CD4-positive, alpha-beta T cell (primary cell): ENCODE measurements around the gene SCD5. TPM values are rescaled to one million over a fixed set of nuclear protein-coding genes. Genes with fewer than 3 reads are reported as not detected.

Experiments used
- ATAC-seq: fragments of 200-7000 bp; cut with Tn5 transposase; one replicate; pipeline ENCODE4 v1.10.0; 2022; ENCODE audit warnings: mild to moderate bottlenecking; ENCODE audit not compliant: poor library complexity
- CTCF ChIA-PET: fragments of 350-600 bp; sonication (Branson Sonifier 250); formaldehyde crosslinking; loops from one replicate; lab custom pipeline; 2021; ENCODE audit warnings: antibody characterized with exemption, inconsistent platforms; lab: Charles Lee
- POLR2A ChIA-PET: fragments of 350-600 bp; sonication (Branson Sonifier 250); formaldehyde crosslinking; loops from one replicate; lab custom pipeline; 2021; ENCODE audit warnings: antibody characterized with exemption, inconsistent platforms; lab: Charles Lee
- DNase-seq, 14 experiments: peaks; one replicate each; pipeline ENCODE4 v3.0.0-alpha.2; 2013 to 2020; ENCODE audit warnings: mixed read lengths in 2 of 14
- H3K27ac ChIP-seq, 2 donors: one replicate each; pipeline versions ENCODE4 v1.5.1 to v1.7.0; 2013; ENCODE audit warnings: low read length in 2 of 2, low read depth in 1 of 2, mild to moderate bottlenecking in 1 of 2
- H3K27me3 ChIP-seq, 2 experiments: 1 replicate in 1 of 2; 2 replicates in 1 of 2; pipeline versions ENCODE4 v1.6.1 to v1.7.0; 2013; ENCODE audit warnings: low read length in 2 of 2, control low read depth in 1 of 2, mild to moderate bottlenecking in 1 of 2, moderate library complexity in 1 of 2; ENCODE audit not compliant: insufficient read depth in 2 of 2, control insufficient read depth in 1 of 2
- H3K36me3 ChIP-seq: one replicate; pipeline ENCODE4 v1.6.1; 2013; ENCODE audit warnings: low read length, control low read depth; ENCODE audit not compliant: insufficient read depth
- H3K4me1 ChIP-seq: one replicate; pipeline ENCODE4 v1.6.1; 2013; ENCODE audit warnings: low read length, control low read depth; ENCODE audit not compliant: insufficient read depth
- H3K4me3 ChIP-seq: one replicate; pipeline ENCODE4 v1.5.1; 2013; ENCODE audit warnings: mild to moderate bottlenecking, low read length, moderate library complexity
- H3K9me3 ChIP-seq, 2 experiments: 1 replicate in 1 of 2; 2 replicates in 1 of 2; pipeline versions ENCODE4 v1.6.1 to v1.7.0; 2013; ENCODE audit warnings: low read length in 2 of 2, mild to moderate bottlenecking in 2 of 2, control low read depth in 1 of 2, moderate library complexity in 1 of 2; ENCODE audit not compliant: control insufficient read depth in 1 of 2, insufficient read depth in 1 of 2
- H3K27ac Mint-ChIP-seq: one replicate; pipeline ENCODE4 v1.8.0; 2020; ENCODE audit warnings: mixed read lengths
- H3K27me3 Mint-ChIP-seq: one replicate; pipeline ENCODE4 v1.8.0; 2021; ENCODE audit warnings: mixed read lengths
- H3K36me3 Mint-ChIP-seq: one replicate; pipeline ENCODE4 v1.8.0; 2021; ENCODE audit warnings: low read depth, mixed read lengths
- H3K4me1 Mint-ChIP-seq: one replicate; pipeline ENCODE4 v1.8.0; 2021; ENCODE audit warnings: low read depth, mixed read lengths
- H3K4me3 Mint-ChIP-seq: one replicate; pipeline ENCODE4 v1.8.0; 2020; ENCODE audit warnings: mild to moderate bottlenecking, mixed read lengths
- H3K9me3 Mint-ChIP-seq: one replicate; pipeline ENCODE4 v1.8.0; 2020; ENCODE audit warnings: mixed read lengths
- intact Hi-C, 2 experiments: fragments of 100-400 bp; cut with DNase I in 1 of 2; cut with micrococcal nuclease in 1 of 2; formaldehyde crosslinking; loops; one replicate each; pipeline versions ENCODE4 v1.15.1 to v1.9.0; 2023 to 2025; cut with DNase I, micrococcal nuclease
- total RNA-seq, 174 experiments: library from RNA in 2 of 174; stranded (reverse) in 2 of 174; gene quantifications; one replicate each; pipeline ENCODE4 v1.2.3 and lab custom pipeline; 2021 to 2026
- TF ChIP-seq, protein P1 (sequence below): fragments of 200-600 bp; IDR thresholded peaks from one replicate; pipeline ENCODE4 v1.8.0; 2022; ENCODE audit warnings: antibody characterized with exemption, mild to moderate bottlenecking

Gene SCD5
- total RNA-seq, 2 experiments from 2014 or later, result 0.14 to 0.25 TPM

DNA sequence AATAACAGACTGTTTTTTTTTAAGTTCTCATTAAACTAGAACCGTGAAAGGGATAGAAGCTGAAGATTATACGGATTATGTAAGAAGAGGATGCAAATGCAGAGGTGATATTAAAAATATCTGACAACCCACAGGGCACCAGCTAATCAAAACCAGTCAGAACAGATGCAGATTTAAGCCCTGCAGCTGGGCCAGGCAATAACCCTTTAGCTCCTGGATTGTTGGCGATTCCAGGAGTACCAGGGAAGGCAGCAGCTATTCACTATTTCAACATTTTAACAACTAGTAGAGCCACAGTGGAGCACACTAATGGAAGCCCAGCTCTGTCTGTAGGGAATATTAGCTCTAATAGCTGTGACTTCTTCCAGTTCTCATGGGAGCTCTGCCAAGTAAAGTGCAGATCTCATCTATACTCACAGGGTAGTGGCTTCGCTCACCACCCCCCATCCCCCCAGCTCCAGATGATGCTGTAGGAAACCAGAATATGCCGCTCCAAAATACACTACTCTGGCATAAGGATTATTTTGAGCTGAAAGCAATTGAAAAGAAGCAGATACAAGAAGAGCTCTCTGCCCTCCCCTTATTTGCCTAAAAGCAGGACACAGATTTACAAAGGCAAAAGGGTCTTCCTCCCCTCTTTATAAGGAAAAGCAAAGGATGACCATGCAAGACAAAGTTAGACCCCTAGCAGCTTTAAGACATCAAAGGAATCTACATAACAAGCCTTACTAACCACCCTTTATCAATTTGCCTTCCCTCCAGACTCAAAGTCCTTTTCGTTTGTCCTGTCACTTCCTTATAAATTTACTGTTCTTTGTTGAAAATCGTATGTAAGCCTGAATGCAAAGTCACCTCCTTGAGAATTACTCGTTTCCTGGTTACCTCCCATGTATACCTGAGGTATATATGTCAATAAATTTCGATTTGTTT is 13.7 kb downstream of the SCD5 start:
- TF ChIP-seq, protein P1, sequence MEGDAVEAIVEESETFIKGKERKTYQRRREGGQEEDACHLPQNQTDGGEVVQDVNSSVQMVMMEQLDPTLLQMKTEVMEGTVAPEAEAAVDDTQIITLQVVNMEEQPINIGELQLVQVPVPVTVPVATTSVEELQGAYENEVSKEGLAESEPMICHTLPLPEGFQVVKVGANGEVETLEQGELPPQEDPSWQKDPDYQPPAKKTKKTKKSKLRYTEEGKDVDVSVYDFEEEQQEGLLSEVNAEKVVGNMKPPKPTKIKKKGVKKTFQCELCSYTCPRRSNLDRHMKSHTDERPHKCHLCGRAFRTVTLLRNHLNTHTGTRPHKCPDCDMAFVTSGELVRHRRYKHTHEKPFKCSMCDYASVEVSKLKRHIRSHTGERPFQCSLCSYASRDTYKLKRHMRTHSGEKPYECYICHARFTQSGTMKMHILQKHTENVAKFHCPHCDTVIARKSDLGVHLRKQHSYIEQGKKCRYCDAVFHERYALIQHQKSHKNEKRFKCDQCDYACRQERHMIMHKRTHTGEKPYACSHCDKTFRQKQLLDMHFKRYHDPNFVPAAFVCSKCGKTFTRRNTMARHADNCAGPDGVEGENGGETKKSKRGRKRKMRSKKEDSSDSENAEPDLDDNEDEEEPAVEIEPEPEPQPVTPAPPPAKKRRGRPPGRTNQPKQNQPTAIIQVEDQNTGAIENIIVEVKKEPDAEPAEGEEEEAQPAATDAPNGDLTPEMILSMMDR, result no peak
- Mint-ChIP-seq H3K4me1 (no peaks in the 10 kb centered on the region), H3K27me3 (peaks cover 4% of the 10 kb centered on the region), H3K27ac (no peak overlapping the region), H3K36me3 (no peaks in the 10 kb centered on the region), H3K9me3 (no peaks in the 10 kb centered on the region), H3K4me3 (no peak overlapping the region)
- Histone ChIP-seq H3K9me3 (no peaks in the 10 kb centered on the region), H3K36me3 (no peaks in the 10 kb centered on the region), H3K4me1 (no peaks in the 10 kb centered on the region), H3K4me3 (no peak overlapping the region), H3K27ac (no peak overlapping the region), H3K27me3 (peaks cover 0 to 4% of the 10 kb centered on the region in 2 experiments)
- POLR2A ChIA-PET, result no interaction called here
- ATAC-seq (no peak), DNase-seq (no peak)
- CTCF ChIA-PET, result no interaction called here
- intact Hi-C loops, result no loop called here

DNA sequence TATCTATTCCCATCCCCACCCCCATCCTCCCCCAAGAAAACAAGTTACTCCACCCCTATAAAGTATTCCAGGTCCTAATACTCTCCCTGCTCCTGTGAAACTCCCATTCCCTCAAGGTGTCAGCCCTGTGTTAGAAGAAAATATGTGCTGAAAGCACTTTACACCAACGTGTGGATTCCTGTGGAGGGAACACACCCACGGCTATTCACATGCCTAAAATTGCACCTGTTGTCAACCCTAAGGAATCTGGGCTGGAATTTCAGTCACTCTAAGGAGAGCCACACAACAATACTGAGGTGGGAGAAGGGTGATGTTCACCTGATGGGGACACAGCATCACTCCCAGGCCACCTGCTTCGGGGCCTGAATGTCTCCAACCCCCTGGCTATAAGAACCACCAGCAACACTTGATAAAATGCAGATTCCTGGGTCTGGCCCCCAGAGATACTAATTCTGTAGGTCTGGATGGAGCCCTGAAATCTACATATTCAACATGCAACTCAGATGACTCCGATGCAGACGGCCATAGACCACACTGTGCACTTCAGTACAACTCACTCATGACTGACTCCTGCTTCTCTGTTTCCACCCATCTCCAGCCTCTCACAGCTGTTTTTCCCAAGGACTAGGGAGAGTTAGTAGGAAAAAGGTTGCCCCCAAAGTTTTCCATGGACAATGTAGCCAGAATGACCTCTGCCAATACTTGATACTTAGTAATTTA is 15.8 kb downstream of the SCD5 start:
- TF ChIP-seq, protein P1, result no peak
- ChIA-PET CTCF (no interaction called here), POLR2A (no interaction called here)
- no peaks in the 10 kb centered on the region for H3K36me3 Mint-ChIP-seq
- no peaks in the 10 kb centered on the region for H3K4me1 Mint-ChIP-seq
- H3K4me3 ChIP-seq, result no peak overlapping the region
- peaks cover 4% of the 10 kb centered on the region for H3K27me3 Mint-ChIP-seq
- peaks cover 0 to 4% of the 10 kb centered on the region in 2 experiments for H3K27me3 ChIP-seq
- no peaks in the 10 kb centered on the region for H3K9me3 Mint-ChIP-seq
- H3K27ac Mint-ChIP-seq, result no peak overlapping the region
- H3K4me3 Mint-ChIP-seq, result no peak overlapping the region
- intact Hi-C loops, result no loop called here
- no peaks in the 10 kb centered on the region for H3K36me3 ChIP-seq
- ATAC-seq, result no peak
- H3K4me1 ChIP-seq, result no peaks in the 10 kb centered on the region
- no peak overlapping the region for H3K27ac ChIP-seq
- no peak for DNase-seq
- H3K9me3 ChIP-seq, result no peaks in the 10 kb centered on the region

DNA sequence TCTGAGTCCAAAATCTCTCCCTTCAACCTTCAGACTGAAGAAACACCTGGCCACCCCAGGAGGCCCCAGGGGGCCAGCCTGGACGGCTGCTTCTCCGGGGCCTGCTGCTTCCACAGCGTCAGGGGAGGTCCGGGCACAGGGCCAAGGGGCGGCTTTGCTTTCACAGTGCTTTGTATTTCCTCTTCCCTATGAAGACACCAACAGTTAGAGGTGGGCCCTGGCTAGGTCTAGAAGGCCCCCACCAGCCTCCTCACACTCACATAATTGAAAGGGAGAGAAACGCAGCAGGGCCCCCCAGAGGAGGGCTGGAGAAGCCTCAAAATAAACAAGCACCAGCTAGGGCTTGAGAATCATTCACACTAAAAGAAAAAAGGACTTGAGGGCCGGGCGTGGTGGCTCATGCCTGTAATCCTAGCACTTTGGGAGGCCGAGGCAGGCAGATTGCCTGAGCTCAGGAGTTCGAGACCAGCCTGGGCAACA is 17.8 kb downstream of the SCD5 start:
- TF ChIP-seq, protein P1, result no peak
- no peaks in the 10 kb centered on the region for H3K9me3 Mint-ChIP-seq
- no peaks in the 10 kb centered on the region for H3K36me3 Mint-ChIP-seq
- Histone ChIP-seq H3K36me3 (no peaks in the 10 kb centered on the region), H3K4me3 (no peak overlapping the region), H3K9me3 (no peaks in the 10 kb centered on the region), H3K27me3 (peaks cover 0 to 4% of the 10 kb centered on the region in 2 experiments), H3K27ac (no peak overlapping the region), H3K4me1 (no peaks in the 10 kb centered on the region)
- CTCF ChIA-PET, result no interaction called here
- no peaks in the 10 kb centered on the region for H3K27me3 Mint-ChIP-seq
- POLR2A ChIA-PET, result no interaction called here
- no peak overlapping the region for H3K27ac Mint-ChIP-seq
- H3K4me1 Mint-ChIP-seq, result no peaks in the 10 kb centered on the region
- no peak overlapping the region for H3K4me3 Mint-ChIP-seq
- intact Hi-C loops, result no loop called here
- ATAC-seq (no peak), DNase-seq (no peak)
